Ovary (tissue), 9 donors: ENCODE data around the gene CRB1. TPM values are rescaled to one million over a fixed set of nuclear protein-coding genes. Genes with fewer than 3 reads are reported as not detected.

ENCODE experiments used
- DNase-seq, 5 donors: peaks; one replicate each; pipeline ENCODE4 v3.0.0-alpha.2; 2019 to 2020
- H3K27ac ChIP-seq, 2 donors: fragments of 200-600 bp; one replicate each; pipeline versions ENCODE4 v1.5.1 to v1.8.0; 2019 to 2022
- H3K27me3 ChIP-seq: fragments of 200-600 bp; one replicate; pipeline ENCODE4 v1.8.0; 2022
- H3K36me3 ChIP-seq: fragments of 200-600 bp; sonication (generic); one replicate; pipeline ENCODE4 v1.5.1; 2019
- H3K4me1 ChIP-seq: one replicate; pipeline ENCODE4 v1.8.1; 2013; ENCODE audit warnings: mild to moderate bottlenecking, moderate library complexity; ENCODE audit not compliant: insufficient read depth
- H3K4me3 ChIP-seq: fragments of 200-600 bp; sonication (generic); one replicate; pipeline ENCODE4 v1.5.1; 2017
- H3K9me3 ChIP-seq, 2 donors: fragments of 200-600 bp in 1 of 2; sonication (generic) in 1 of 2; one replicate each; pipeline versions ENCODE4 v1.5.1 to v1.8.1; 2013 to 2019; ENCODE audit warnings: mild to moderate bottlenecking in 1 of 2, moderate library complexity in 1 of 2
- CTCF ChIP-seq, 3 donors: fragments of 450-650 bp in 2 of 3; fragments of 200-600 bp in 1 of 3; IDR thresholded peaks; one replicate each; pipeline versions ENCODE4 v1.5.1 to v1.8.0; 2016 to 2022; ENCODE audit warnings: antibody characterized with exemption in 3 of 3, mild to moderate bottlenecking in 1 of 3
- EP300 ChIP-seq: sonication (generic); formaldehyde crosslinking; IDR thresholded peaks from one replicate; pipeline ENCODE4 v1.6.1; 2017; ENCODE audit warnings: antibody characterized with exemption
- POLR2A ChIP-seq: fragments of 450-650 bp; IDR thresholded peaks from one replicate; pipeline ENCODE4 v1.6.1; 2017; ENCODE audit warnings: antibody characterized with exemption, mild to moderate bottlenecking, moderate library complexity
- WGBS, 3 donors: extraction: QIAGEN DNeasy Blood & Tissue Kit in 1 of 3; methylation state at CpG; one replicate each; pipeline versions ENCODE4 v1.1.5 to v1.1.7; 2013 to 2017; 5-methylcytosine and 5-hydroxymethylcytosine counted together
- intact Hi-C, 4 donors: fragments of 100-400 bp; cut with DNase I; formaldehyde crosslinking; loops; one replicate each; pipeline versions ENCODE4 v1.11.0 to v1.15.1; 2022 to 2023
- polyA plus RNA-seq, 2 donors: library from polyadenylated mRNA; stranded (reverse); fragments of 200-250 nt in 1 of 2; fragments of 350-450 nt in 1 of 2; fragmentation: Illumina TruSeq in 1 of 2; extraction: RNeasy Lipid Tissue Mini Kit (QIAGEN cat#74804) in 1 of 2; gene quantifications; one replicate each; pipeline ENCODE4 v1.2.3, GENCODE V29; 2013 to 2014
- total RNA-seq, 7 donors: library from RNA; depleted of rRNA in 2 of 7; stranded (reverse); fragments of >200 nt in 2 of 7; fragmentation: NEBNext Ultra II Directional in 3 of 7; extraction: Animal tissue kit (Norgen Biotek cat#: 25700) in 3 of 7; gene quantifications; one replicate each; pipeline versions ENCODE4 v1.1.0 to v1.2.4, GENCODE V29; 2016 to 2023
- donor health status: DM: no; HTN: no; CAD: no; lungs with moderate emphysema.
- donor health status: DM: no; HTN: no; CAD: no.
- donor health status: Bipolar disorder and iron deficiency.
- donor health status: DM: yes; HTN: yes; CAD: no.
- donor health status: DM: no; HTN: no; CAD: no.
- donor health status: DM: yes; HTN: yes; CAD: no.

CRB1 gene
- total and polyA plus RNA-seq, 9 donors, result 0.60 to 4.0 (median 1.1) TPM

DNA sequence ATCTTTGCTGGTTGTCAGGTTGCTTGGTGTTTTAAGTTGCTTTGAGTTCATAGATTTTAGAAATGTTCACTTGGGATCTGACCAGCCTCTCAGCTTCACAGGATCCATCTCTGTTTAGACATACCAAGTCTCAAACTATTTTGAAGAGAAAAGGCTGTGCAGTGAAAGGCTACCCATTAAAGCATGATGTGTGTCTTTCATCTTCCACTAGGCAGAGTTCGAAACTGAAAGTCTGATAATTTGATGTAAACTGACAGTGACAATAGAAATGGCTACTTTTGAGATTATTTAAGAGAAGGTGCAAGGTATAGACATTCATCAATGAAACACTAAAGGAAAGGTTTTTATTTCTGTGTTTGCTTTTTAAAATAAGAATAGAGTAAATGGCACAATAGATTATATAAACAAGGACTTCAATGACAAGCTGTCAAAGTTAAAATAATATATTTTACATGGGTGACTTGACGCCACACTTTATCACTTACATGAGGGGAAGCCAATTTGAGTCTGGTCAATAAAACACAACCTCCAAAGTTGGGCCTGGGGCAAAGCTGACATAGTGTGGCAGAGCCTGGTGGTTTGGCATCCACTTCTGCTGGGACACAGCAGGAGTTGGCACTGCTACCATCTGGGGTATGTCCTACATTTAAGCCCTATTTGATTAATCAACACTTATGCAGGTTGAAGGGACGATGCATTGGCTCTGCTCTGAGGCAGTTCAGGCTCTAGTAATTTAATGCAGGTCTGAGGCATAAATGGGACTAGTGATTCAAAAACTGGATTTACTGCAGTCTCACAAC lies 197.7 kb downstream of the CRB1 start:
- H3K36me3 ChIP-seq, result no peaks in the 10 kb centered on the region
- 78 to 84% (median 82%) methylated on average over 3 of the region's 3 CpGs for WGBS, 3 donors
- intact Hi-C loops, result loop anchor here in 1 of 4 donors (5.0 kb wide), 1 partner anchor 338 kb away; no protein-coding TSS in a partner anchor

GRCh38 chr1:197466813-197467212 lies 198.8 kb downstream of the CRB1 start:
- no peaks in the 10 kb centered on the region for H3K9me3 ChIP-seq
- DNase-seq, result no peak
- H3K4me3 ChIP-seq, result no peak overlapping the region
- no peaks in the 10 kb centered on the region for H3K36me3 ChIP-seq
- H3K27me3 ChIP-seq, result no peaks in the 10 kb centered on the region
- intact Hi-C loops, result loop anchor here in 1 of 4 donors (5.0 kb wide), 1 partner anchor 340 kb away; no protein-coding TSS in a partner anchor
- WGBS, 3 donors, result 63 to 84% (median 79%) methylated on average over 3 of the region's 3 CpGs
- H3K4me1 ChIP-seq, result peaks cover 16% of the 10 kb centered on the region
- TF ChIP-seq CTCF (IDR thresholded peaks at IDR 0.05) (no peak), POLR2A (no peak)
- no peak overlapping the region for H3K27ac ChIP-seq

More for the DNA sequence above, 197.7 kb downstream of the CRB1 start:
- Histone ChIP-seq H3K27ac (no peak overlapping the region), H3K4me1 (peaks cover 10% of the 10 kb centered on the region), H3K9me3 (no peaks in the 10 kb centered on the region), H3K27me3 (no peaks in the 10 kb centered on the region), H3K4me3 (no peak overlapping the region)
- no peak for DNase-seq
- TF ChIP-seq POLR2A (no peak), CTCF (IDR thresholded peaks at IDR 0.05) (no peak), EP300 (no peak)

DNA sequence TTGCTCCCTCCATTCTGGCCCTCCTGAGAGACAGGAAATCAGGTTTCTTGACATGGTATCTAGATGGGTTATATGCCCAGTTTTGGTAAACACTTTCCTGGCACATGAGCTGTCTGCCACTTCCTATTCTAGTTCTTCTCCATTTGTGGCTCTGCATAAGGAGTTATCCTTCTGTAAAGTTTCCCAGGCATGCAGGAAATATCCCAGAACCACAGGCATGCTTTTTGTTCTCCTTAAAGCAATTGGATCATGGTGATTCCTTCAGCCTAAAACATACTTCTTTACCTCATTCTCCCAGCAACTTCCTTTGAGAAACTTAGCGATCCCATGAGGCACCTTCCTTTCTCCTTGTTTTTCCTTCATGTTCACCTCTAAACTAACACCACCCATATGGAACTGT lies 199.8 kb downstream of the CRB1 start:
- Histone ChIP-seq H3K4me3 (no peak overlapping the region), H3K4me1 (peaks cover 18% of the 10 kb centered on the region), H3K36me3 (no peaks in the 10 kb centered on the region), H3K27ac (no peak overlapping the region), H3K27me3 (no peaks in the 10 kb centered on the region), H3K9me3 (no peaks in the 10 kb centered on the region)
- no peak for DNase-seq
- intact Hi-C loops, result loop anchor here in 1 of 4 donors (5.0 kb wide), 1 partner anchor 341 kb away; no protein-coding TSS in a partner anchor
- 88 to 95% (median 89%) methylated on average over 1 of the region's 1 CpG for WGBS, 3 donors
- TF ChIP-seq POLR2A (no peak), CTCF (IDR thresholded peaks at IDR 0.05) (no peak), EP300 (no peak)

GRCh38 chr1:197468543-197469175 lies 200.6 kb downstream of the CRB1 start:
- intact Hi-C loops, result loop anchor here in 1 of 4 donors (5.0 kb wide), 1 partner anchor 341 kb away; no protein-coding TSS in a partner anchor

More at GRCh38 chr1:197468543-197469175, 200.6 kb downstream of the CRB1 start:
- Histone ChIP-seq H3K27ac (no peak overlapping the region), H3K4me1 (peaks cover 17% of the 10 kb centered on the region), H3K4me3 (no peak overlapping the region), H3K36me3 (no peaks in the 10 kb centered on the region), H3K9me3 (no peaks in the 10 kb centered on the region), H3K27me3 (no peaks in the 10 kb centered on the region)
- TF ChIP-seq CTCF (IDR thresholded peaks at IDR 0.05) (no peak), EP300 (no peak), POLR2A (no peak)
- WGBS, 3 donors, result 94 to 97% (median 96%) methylated on average over 9 of the region's 9 CpGs
- no peak for DNase-seq
